Loucy (cell line): ENCODE measurements around the gene GPATCH4.

Experiments
- CTCF ChIP-seq: fragments of 200-600 bp; sonication (generic); conservative IDR thresholded peaks from 2 replicates; pipeline ENCODE4 v1.5.1; 2014; ENCODE audit warnings: mild to moderate bottlenecking, antibody characterized with exemption, low read length
- EZH2phosphoT487 ChIP-seq: fragments of 200-600 bp; IDR thresholded peaks from 2 replicates; pipeline ENCODE4 v1.6.1; 2018; ENCODE audit warnings: antibody characterized with exemption, mild to moderate bottlenecking, moderate library complexity, borderline replicate concordance

GRCh38 chr1:156589546-156589945 is 11.7 kb downstream of the GPATCH4 start:
- TF ChIP-seq EZH2phosphoT487: no peak
- TF ChIP-seq CTCF: no peak
